Thyroid gland (tissue), 4 donors: ENCODE measurements around the gene ADAM33.

Experiments
- POLR2A ChIP-seq, 2 donors: fragments of 450-650 bp; IDR thresholded peaks; one replicate each; pipeline ENCODE4 v1.6.1; 2017; ENCODE audit warnings: antibody characterized with exemption in 2 of 2, mild to moderate bottlenecking in 2 of 2, moderate library complexity in 1 of 2
- TF ChIP-seq, protein P1 (sequence below), 6 experiments: fragments of 200-600 bp in 3 of 6; fragments of 450-650 bp in 3 of 6; sonication (generic) in 3 of 6; IDR thresholded peaks; one replicate each; pipeline ENCODE4 v1.5.1; 2016 to 2019; ENCODE audit warnings: antibody characterized with exemption in 6 of 6, mild to moderate bottlenecking in 2 of 6, inconsistent platforms in 1 of 6, moderate library complexity in 1 of 6

DNA sequence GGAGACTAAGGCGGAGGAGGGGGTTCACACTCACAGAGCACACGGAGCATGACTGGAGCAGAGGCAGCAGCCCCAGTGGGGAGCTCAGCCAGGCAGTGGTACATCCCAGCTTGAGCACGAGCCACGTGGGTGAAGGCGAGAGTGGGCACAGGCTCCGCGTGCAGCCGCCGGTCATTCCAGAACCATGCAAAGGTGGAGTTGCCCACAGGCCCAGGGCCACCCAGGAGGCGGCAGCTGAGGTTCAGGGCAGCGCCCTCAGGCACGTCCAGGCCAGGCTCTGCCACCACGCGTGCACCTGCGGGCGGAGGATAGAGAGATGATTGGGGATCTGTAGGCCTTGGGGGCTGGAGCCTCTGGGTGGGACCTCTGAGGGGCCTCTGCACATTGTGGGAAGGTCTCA lies 9.5 kb upstream of the ADAM33 start:
- TF ChIP-seq, protein P1, sequence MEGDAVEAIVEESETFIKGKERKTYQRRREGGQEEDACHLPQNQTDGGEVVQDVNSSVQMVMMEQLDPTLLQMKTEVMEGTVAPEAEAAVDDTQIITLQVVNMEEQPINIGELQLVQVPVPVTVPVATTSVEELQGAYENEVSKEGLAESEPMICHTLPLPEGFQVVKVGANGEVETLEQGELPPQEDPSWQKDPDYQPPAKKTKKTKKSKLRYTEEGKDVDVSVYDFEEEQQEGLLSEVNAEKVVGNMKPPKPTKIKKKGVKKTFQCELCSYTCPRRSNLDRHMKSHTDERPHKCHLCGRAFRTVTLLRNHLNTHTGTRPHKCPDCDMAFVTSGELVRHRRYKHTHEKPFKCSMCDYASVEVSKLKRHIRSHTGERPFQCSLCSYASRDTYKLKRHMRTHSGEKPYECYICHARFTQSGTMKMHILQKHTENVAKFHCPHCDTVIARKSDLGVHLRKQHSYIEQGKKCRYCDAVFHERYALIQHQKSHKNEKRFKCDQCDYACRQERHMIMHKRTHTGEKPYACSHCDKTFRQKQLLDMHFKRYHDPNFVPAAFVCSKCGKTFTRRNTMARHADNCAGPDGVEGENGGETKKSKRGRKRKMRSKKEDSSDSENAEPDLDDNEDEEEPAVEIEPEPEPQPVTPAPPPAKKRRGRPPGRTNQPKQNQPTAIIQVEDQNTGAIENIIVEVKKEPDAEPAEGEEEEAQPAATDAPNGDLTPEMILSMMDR (IDR thresholded peaks at IDR 0.05): no peak
- no peak for TF ChIP-seq POLR2A (IDR thresholded peaks at IDR 0.05)
